ENCODE results near the gene NODAL. TPM values are rescaled to one million over a fixed set of nuclear protein-coding genes. Genes with fewer than 3 reads are reported as not detected.

The NODAL gene
- total RNA-seq, 1 donor from 2014 or later: not detected

GRCh38 chr10:70418229-70418628 lies 23.3 kb downstream of the NODAL start:
- TF ChIP-seq CTCF (IDR thresholded peaks at IDR 0.05; ENCODE audit: unreplicated experiment): no peak
- Mint-ChIP-seq H3K4me3 (ENCODE audit: low read depth) (no peak overlapping the region), H3K27me3 (no peaks in the 10 kb centered on the region), H3K4me1 (ENCODE audit: low read depth) (no peaks in the 10 kb centered on the region), H3K36me3 (ENCODE audit: insufficient read depth) (peaks cover 17% of the 10 kb centered on the region), H3K27ac (no peak overlapping the region), H3K9me3 (ENCODE audit: low read depth) (no peaks in the 10 kb centered on the region)
- DNase-seq (ENCODE audit: low spot score, unreplicated experiment): no peak

GRCh38 chr10:70417568-70417967 lies 23.9 kb downstream of the NODAL start:
- Mint-ChIP-seq H3K36me3 (ENCODE audit: insufficient read depth) (peaks cover 11% of the 10 kb centered on the region), H3K4me3 (ENCODE audit: low read depth) (no peak overlapping the region), H3K4me1 (ENCODE audit: low read depth) (no peaks in the 10 kb centered on the region), H3K9me3 (ENCODE audit: low read depth) (no peaks in the 10 kb centered on the region), H3K27ac (no peak overlapping the region), H3K27me3 (no peaks in the 10 kb centered on the region)
- DNase-seq (ENCODE audit: low spot score, unreplicated experiment): no peak
- TF ChIP-seq CTCF (IDR thresholded peaks at IDR 0.05; ENCODE audit: unreplicated experiment): no peak

GRCh38 chr10:70412356-70412755 lies 29.1 kb downstream of the NODAL start:
- Mint-ChIP-seq H3K4me1 (ENCODE audit: low read depth) (peaks cover 8% of the 10 kb centered on the region), H3K36me3 (ENCODE audit: insufficient read depth) (peaks cover 21% of the 10 kb centered on the region), H3K27ac (no peak overlapping the region), H3K4me3 (ENCODE audit: low read depth) (no peak overlapping the region), H3K27me3 (no peaks in the 10 kb centered on the region), H3K9me3 (ENCODE audit: low read depth) (peaks cover 3% of the 10 kb centered on the region)
- no peak for DNase-seq (ENCODE audit: low spot score, unreplicated experiment)
- TF ChIP-seq CTCF (IDR thresholded peaks at IDR 0.05; ENCODE audit: unreplicated experiment): no peak

GRCh38 chr10:70410608-70411007 lies 30.9 kb downstream of the NODAL start:
- DNase-seq (ENCODE audit: low spot score, unreplicated experiment): no peak
- Mint-ChIP-seq H3K36me3 (ENCODE audit: insufficient read depth) (peaks cover 27% of the 10 kb centered on the region), H3K9me3 (ENCODE audit: low read depth) (peaks cover 3% of the 10 kb centered on the region), H3K4me3 (ENCODE audit: low read depth) (no peak overlapping the region), H3K27me3 (no peaks in the 10 kb centered on the region), H3K27ac (no peak overlapping the region), H3K4me1 (ENCODE audit: low read depth) (peaks cover 19% of the 10 kb centered on the region)
- no peak for TF ChIP-seq CTCF (IDR thresholded peaks at IDR 0.05; ENCODE audit: unreplicated experiment)

GRCh38 chr10:70409772-70410171 lies 31.7 kb downstream of the NODAL start:
- Mint-ChIP-seq H3K27me3 (no peaks in the 10 kb centered on the region), H3K4me1 (ENCODE audit: low read depth) (peaks cover 27% of the 10 kb centered on the region), H3K27ac (peak overlapping the region; percentile 7), H3K4me3 (ENCODE audit: low read depth) (no peak overlapping the region), H3K36me3 (ENCODE audit: insufficient read depth) (peaks cover 23% of the 10 kb centered on the region), H3K9me3 (ENCODE audit: low read depth) (peaks cover 3% of the 10 kb centered on the region)
- TF ChIP-seq CTCF (IDR thresholded peaks at IDR 0.05; ENCODE audit: unreplicated experiment): no peak
- no peak for DNase-seq (ENCODE audit: low spot score, unreplicated experiment)
